ENCODE measurements around the gene VKORC1L1.
"Not testable (repeated sequence)": the region's sequence is repeated elsewhere in the genome, so short reads cannot be mapped to it uniquely, and the experiment has no call there.

Gene VKORC1L1

GRCh38 chr7:65872776-65873581 lies at the start of gene VKORC1L1:
Gene VKORC1L1, plus strand, starts transcription at chr7:65873074. Its CDS starts 298 bp downstream, at chr7:65873372.
- peak; percentile 94 for DNase-seq (ENCODE audit: low spot score)

- no peak for DNase-seq (ENCODE audit: low spot score)
Measured at GRCh38 chr7:65827366-65827765, 45.5 kb upstream of the VKORC1L1 start.

GRCh38 chr7:65832281-65832680 lies 40.6 kb upstream of the VKORC1L1 start:
- DNase-seq (ENCODE audit: low spot score), result no peak

- DNase-seq (ENCODE audit: low spot score), result not testable (repeated sequence)
Measured at GRCh38 chr7:65836684-65837083, 36.2 kb upstream of the VKORC1L1 start.

GRCh38 chr7:65837541-65837956 lies 35.3 kb upstream of the VKORC1L1 start:
- not testable (repeated sequence) for DNase-seq (ENCODE audit: low spot score)

GRCh38 chr7:65839846-65840245 lies 33.0 kb upstream of the VKORC1L1 start:
- no peak for DNase-seq (ENCODE audit: low spot score)

- no peak for DNase-seq (ENCODE audit: low spot score)
Measured at GRCh38 chr7:65840446-65840845, 32.4 kb upstream of the VKORC1L1 start.

- not testable (repeated sequence) for DNase-seq (ENCODE audit: low spot score)
Measured at GRCh38 chr7:65843616-65844015, 29.3 kb upstream of the VKORC1L1 start.

GRCh38 chr7:65846008-65846570 lies 26.8 kb upstream of the VKORC1L1 start:
- no peak for DNase-seq (ENCODE audit: low spot score)

GRCh38 chr7:65853426-65853825 lies 19.4 kb upstream of the VKORC1L1 start:
- not testable (repeated sequence) for DNase-seq (ENCODE audit: low spot score)

GRCh38 chr7:65853892-65854291 lies 19.0 kb upstream of the VKORC1L1 start:
- DNase-seq (ENCODE audit: low spot score), result not testable (repeated sequence)

- not testable (repeated sequence) for DNase-seq (ENCODE audit: low spot score)
Measured at GRCh38 chr7:65857321-65857894, 15.5 kb upstream of the VKORC1L1 start.

GRCh38 chr7:65858660-65859059 lies 14.2 kb upstream of the VKORC1L1 start:
- not testable (repeated sequence) for DNase-seq (ENCODE audit: low spot score)

- not testable (repeated sequence) for DNase-seq (ENCODE audit: low spot score)
Measured at GRCh38 chr7:65866244-65866643, 6.6 kb upstream of the VKORC1L1 start.

- DNase-seq (ENCODE audit: low spot score), result not testable (repeated sequence)
Measured at GRCh38 chr7:65867681-65868080, 5.2 kb upstream of the VKORC1L1 start.

- DNase-seq (ENCODE audit: low spot score), result not testable (repeated sequence)
Measured at GRCh38 chr7:65869312-65869711, 3.6 kb upstream of the VKORC1L1 start.

GRCh38 chr7:65871451-65871850 lies 1.4 kb upstream of the VKORC1L1 start:
- not testable (repeated sequence) for DNase-seq (ENCODE audit: low spot score)

GRCh38 chr7:65873582-65874193 lies 814 bp downstream of the VKORC1L1 start:
- DNase-seq (ENCODE audit: low spot score), result not testable (repeated sequence)

- not testable (repeated sequence) for DNase-seq (ENCODE audit: low spot score)
Measured at GRCh38 chr7:65875715-65876114, 2.8 kb downstream of the VKORC1L1 start.

GRCh38 chr7:65879292-65880153 lies 6.6 kb downstream of the VKORC1L1 start:
- DNase-seq (ENCODE audit: low spot score), result not testable (repeated sequence)

- not testable (repeated sequence) for DNase-seq (ENCODE audit: low spot score)
Measured at GRCh38 chr7:65880242-65880641, 7.4 kb downstream of the VKORC1L1 start.
